ENCODE data around the gene KIAA0930. TPM values are rescaled to one million over a fixed set of nuclear protein-coding genes. Genes with fewer than 3 reads are reported as not detected.

KIAA0930 gene
- total RNA-seq, 1 donor from 2014 or later = 18.6 TPM

- DNase-seq = peak; percentile 64
- ATAC-seq (ENCODE audit: poor library complexity) = peak; percentile 58
- intact Hi-C loops (cut with DNase I) = no loop called here
Measured at GRCh38 chr22:45225732-45226502, 14.8 kb downstream of the KIAA0930 start.

GRCh38 chr22:45224988-45225731 is 15.5 kb downstream of the KIAA0930 start:
- ATAC-seq (ENCODE audit: poor library complexity) = no peak
- intact Hi-C loops (cut with DNase I) = no loop called here
- DNase-seq = peak; percentile 22

- no peak for ATAC-seq (ENCODE audit: poor library complexity)
Measured at GRCh38 chr22:45224331-45224730, 16.4 kb downstream of the KIAA0930 start.

GRCh38 chr22:45223304-45224117 is 17.2 kb downstream of the KIAA0930 start:
- intact Hi-C loops (cut with DNase I) = no loop called here
- no peak for DNase-seq

More at GRCh38 chr22:45224331-45224730, 16.4 kb downstream of the KIAA0930 start:
- no peak for DNase-seq
- intact Hi-C loops (cut with DNase I) = no loop called here

GRCh38 chr22:45221201-45221600 is 19.5 kb downstream of the KIAA0930 start:
- intact Hi-C loops (cut with DNase I) = no loop called here
- ATAC-seq (ENCODE audit: poor library complexity) (no peak), DNase-seq (no peak)

More at GRCh38 chr22:45223304-45224117, 17.2 kb downstream of the KIAA0930 start:
- no peak for ATAC-seq (ENCODE audit: poor library complexity)

GRCh38 chr22:45218976-45219375 is 21.7 kb downstream of the KIAA0930 start:
- intact Hi-C loops (cut with DNase I) = no loop called here
- DNase-seq (no peak), ATAC-seq (ENCODE audit: poor library complexity) (no peak)

GRCh38 chr22:45217806-45218205 is 22.9 kb downstream of the KIAA0930 start:
- DNase-seq (peak; percentile 20), ATAC-seq (ENCODE audit: poor library complexity) (no peak)
- intact Hi-C loops (cut with DNase I) = no loop called here

- ATAC-seq (ENCODE audit: poor library complexity) = no peak
- intact Hi-C loops (cut with DNase I) = no loop called here
- DNase-seq = no peak
Measured at GRCh38 chr22:45217345-45217744, 23.3 kb downstream of the KIAA0930 start.

GRCh38 chr22:45216133-45217003 is 24.3 kb downstream of the KIAA0930 start:
- intact Hi-C loops (cut with DNase I) = no loop called here
- ATAC-seq (ENCODE audit: poor library complexity) (no peak), DNase-seq (peak; percentile 44)

GRCh38 chr22:45212992-45213751 is 27.5 kb downstream of the KIAA0930 start:
- ATAC-seq (ENCODE audit: poor library complexity) = peak; percentile 70
- DNase-seq = peak; percentile 69
- intact Hi-C loops (cut with DNase I) = no loop called here

- DNase-seq (peak; percentile 88), ATAC-seq (ENCODE audit: poor library complexity) (peak; percentile 84)
- intact Hi-C loops (cut with DNase I) = no loop called here
Measured at GRCh38 chr22:45212306-45212709, 28.4 kb downstream of the KIAA0930 start.

- DNase-seq (peak; percentile 37), ATAC-seq (ENCODE audit: poor library complexity) (no peak)
- intact Hi-C loops (cut with DNase I) = no loop called here
Measured at GRCh38 chr22:45211848-45212247, 28.8 kb downstream of the KIAA0930 start.

- ATAC-seq (ENCODE audit: poor library complexity) (no peak), DNase-seq (no peak)
- intact Hi-C loops (cut with DNase I) = no loop called here
Measured at GRCh38 chr22:45211435-45211834, 29.3 kb downstream of the KIAA0930 start.

GRCh38 chr22:45210991-45211390 is 29.7 kb downstream of the KIAA0930 start:
- DNase-seq (peak; percentile 20), ATAC-seq (ENCODE audit: poor library complexity) (no peak)
- intact Hi-C loops (cut with DNase I) = no loop called here

GRCh38 chr22:45210577-45210976 is 30.1 kb downstream of the KIAA0930 start:
- ATAC-seq (ENCODE audit: poor library complexity) (no peak), DNase-seq (peak; percentile 29)
- intact Hi-C loops (cut with DNase I) = no loop called here

GRCh38 chr22:45210174-45210573 is 30.5 kb downstream of the KIAA0930 start:
- ATAC-seq (ENCODE audit: poor library complexity) = no peak
- intact Hi-C loops (cut with DNase I) = no loop called here
- no peak for DNase-seq

GRCh38 chr22:45208993-45209838 is 31.5 kb downstream of the KIAA0930 start:
- intact Hi-C loops (cut with DNase I) = no loop called here
- ATAC-seq (ENCODE audit: poor library complexity) = no peak
- DNase-seq = peak; percentile 39

All from Right ventricle myocardium superior (tissue), 1 donor.